Activated CD4-positive, CD25-positive, alpha-beta regulatory T cell treated with anti-CD3 and anti-CD28 coated beads, Interleukin-2, amount 50 U/mL, for 72 hours (primary cell): Measurements from ENCODE around the gene ERC1.
"Not testable (repeated sequence)": the region's sequence is repeated elsewhere in the genome, so short reads cannot be mapped to it uniquely, and the experiment has no call there.

ENCODE experiments used
- DNase-seq: peaks from one replicate; pipeline ENCODE4 v3.0.0; 2021

ERC1 gene

GRCh38 chr12:1138691-1139090 is 147.7 kb downstream of the ERC1 start:
- no peak for DNase-seq

GRCh38 chr12:1146758-1147157 is 155.7 kb downstream of the ERC1 start:
- not testable (repeated sequence) for DNase-seq

GRCh38 chr12:1147821-1148220 is 156.8 kb downstream of the ERC1 start:
- no peak for DNase-seq

GRCh38 chr12:1157046-1157445 is 166.0 kb downstream of the ERC1 start:
- DNase-seq, result no peak

GRCh38 chr12:1161197-1161596 is 170.2 kb downstream of the ERC1 start:
- no peak for DNase-seq

- no peak for DNase-seq
Observed at GRCh38 chr12:1162081-1162760, 171.2 kb downstream of the ERC1 start.

- DNase-seq, result no peak
Observed at GRCh38 chr12:1167784-1168183, 176.8 kb downstream of the ERC1 start.

GRCh38 chr12:1170411-1170810 is 179.4 kb downstream of the ERC1 start:
- no peak for DNase-seq

- no peak for DNase-seq
Observed at GRCh38 chr12:1171657-1172408, 180.8 kb downstream of the ERC1 start.

- no peak for DNase-seq
Observed at GRCh38 chr12:1173781-1174617, 183.0 kb downstream of the ERC1 start.

- DNase-seq, result no peak
Observed at GRCh38 chr12:1174659-1175058, 183.6 kb downstream of the ERC1 start.

GRCh38 chr12:1176191-1176590 is 185.2 kb downstream of the ERC1 start:
- no peak for DNase-seq

GRCh38 chr12:1179128-1179527 is 188.1 kb downstream of the ERC1 start:
- DNase-seq, result no peak

- no peak for DNase-seq
Observed at GRCh38 chr12:1182069-1182468, 191.0 kb downstream of the ERC1 start.

GRCh38 chr12:1184402-1184801 is 193.4 kb downstream of the ERC1 start:
- no peak for DNase-seq

- DNase-seq, result no peak
Observed at GRCh38 chr12:1185460-1186182, 194.6 kb downstream of the ERC1 start.

- no peak for DNase-seq
Observed at GRCh38 chr12:1186298-1186697, 195.3 kb downstream of the ERC1 start.

GRCh38 chr12:1188016-1188415 is 197.0 kb downstream of the ERC1 start:
- no peak for DNase-seq

- DNase-seq, result no peak
Observed at GRCh38 chr12:1189163-1189562, 198.1 kb downstream of the ERC1 start.

GRCh38 chr12:1195513-1195912 is 204.5 kb downstream of the ERC1 start:
- no peak for DNase-seq

- no peak for DNase-seq
Observed at GRCh38 chr12:1197264-1198018, 206.4 kb downstream of the ERC1 start.

- DNase-seq, result not testable (repeated sequence)
Observed at GRCh38 chr12:1198854-1199253, 207.8 kb downstream of the ERC1 start.
